IMR-90 (cell line): ENCODE data around the gene SNX3. TPM values are rescaled to one million over a fixed set of nuclear protein-coding genes. Genes with fewer than 3 reads are reported as not detected.

Experiments used
- ATAC-seq: fragments of 200-7000 bp; cut with Tn5 transposase; 2 replicates; pipeline ENCODE4 v1.9.1; 2020; ENCODE audit warnings: low read depth, mild to moderate bottlenecking, moderate library complexity
- BruUV-seq: library from RNA; stranded (reverse); fragments of 400-500 nt; replicated peaks from 2 replicates; lab custom pipeline; 2021; lab: Mats Ljungman, UMichigan
- CTCF ChIA-PET: fragments of 300-600 bp; formaldehyde crosslinking; extraction: SDS; loops from one replicate; lab custom pipeline; 2021; ENCODE audit warnings: antibody characterized with exemption; lab: Yijun Ruan, JAX
- POLR2A ChIA-PET: fragments of 300-600 bp; sonication (Branson Sonifier 250); formaldehyde crosslinking; loops from one replicate; lab custom pipeline; 2022; ENCODE audit warnings: antibody characterized with exemption; ENCODE audit not compliant: unreplicated experiment; lab: Charles Lee
- DNase-seq: peaks from one replicate; pipeline ENCODE4 v3.0.0; 2013
- H2AFZ ChIP-seq: replicated peaks from 2 replicates; pipeline ENCODE3; 2013; ENCODE audit warnings: low read length, mild to moderate bottlenecking; ENCODE audit not compliant: poor library complexity
- H2AK5ac ChIP-seq: 2 replicates; pipeline ENCODE4 v1.6.1; 2013; ENCODE audit warnings: low read depth, low read length, inconsistent platforms
- H2AK9ac ChIP-seq: replicated peaks from 2 replicates; pipeline ENCODE3; 2013; ENCODE audit warnings: mild to moderate bottlenecking, low read depth, low read length, moderate library complexity; ENCODE audit not compliant: poor library complexity
- H2BK120ac ChIP-seq: 2 replicates; pipeline ENCODE4 v1.6.1; 2013; ENCODE audit warnings: low read depth, low read length, inconsistent platforms
- H2BK15ac ChIP-seq: 3 replicates; pipeline ENCODE4 v1.6.1; 2013; ENCODE audit warnings: low read depth, low read length, inconsistent platforms
- H2BK20ac ChIP-seq: 2 replicates; pipeline ENCODE4 v1.6.1; 2013; ENCODE audit warnings: low read depth, mild to moderate bottlenecking, inconsistent platforms, low read length, moderate library complexity
- H2BK5ac ChIP-seq: 2 replicates; pipeline ENCODE4 v1.6.1; 2013; ENCODE audit warnings: mild to moderate bottlenecking, low read depth, low read length, inconsistent platforms; ENCODE audit not compliant: poor library complexity, severe bottlenecking
- H3K14ac ChIP-seq: replicated peaks from 2 replicates; pipeline ENCODE4 v1.6.1; 2013; ENCODE audit warnings: low read depth, low read length, inconsistent platforms
- H3K18ac ChIP-seq: 2 replicates; pipeline ENCODE4 v1.6.1; 2013; ENCODE audit warnings: low read depth, low read length, control low read depth
- H3K23ac ChIP-seq: 2 replicates; pipeline ENCODE4 v1.6.1; 2013; ENCODE audit warnings: low read depth, low read length, inconsistent platforms
- H3K27ac ChIP-seq: 2 replicates; pipeline ENCODE4 v1.5.1; 2013; ENCODE audit warnings: mild to moderate bottlenecking, control low read depth, low read length; ENCODE audit not compliant: insufficient read depth
- H3K27me3 ChIP-seq: 2 replicates; pipeline ENCODE4 v1.6.1; 2013; ENCODE audit warnings: low read length; ENCODE audit not compliant: control insufficient read depth, insufficient read depth
- H3K36me3 ChIP-seq: 2 replicates; pipeline ENCODE4 v1.6.1; 2013; ENCODE audit warnings: low read length, mixed read lengths; ENCODE audit not compliant: control insufficient read depth, insufficient read depth
- H3K4ac ChIP-seq: 2 replicates; pipeline ENCODE4 v1.6.1; 2013; ENCODE audit warnings: low read depth, low read length, inconsistent platforms
- H3K4me1 ChIP-seq: 2 replicates; pipeline ENCODE4 v1.6.1; 2013; ENCODE audit warnings: low read length, mixed read lengths; ENCODE audit not compliant: control insufficient read depth, insufficient read depth
- H3K4me2 ChIP-seq: 2 replicates; pipeline ENCODE4 v1.6.1; 2013; ENCODE audit warnings: low read depth, mild to moderate bottlenecking, control low read depth, low read length, moderate library complexity
- H3K4me3 ChIP-seq: 2 replicates; pipeline ENCODE4 v1.5.1; 2013; ENCODE audit warnings: low read depth, mild to moderate bottlenecking, control low read depth, low read length, moderate library complexity; ENCODE audit not compliant: insufficient read depth
- H3K56ac ChIP-seq: 2 replicates; pipeline ENCODE4 v1.6.1; 2013; ENCODE audit warnings: low read length, inconsistent platforms; ENCODE audit not compliant: insufficient read depth; ENCODE audit errors: extremely low read depth
- H3K79me1 ChIP-seq, 2 experiments: 2 replicates each; pipeline ENCODE4 v1.6.1; 2013; ENCODE audit warnings: low read length in 2 of 2, inconsistent platforms in 1 of 2, low read depth in 1 of 2
- H3K9ac ChIP-seq: 2 replicates; pipeline ENCODE4 v1.6.1; 2013; ENCODE audit warnings: low read depth, low read length, control low read depth
- H3K9me1 ChIP-seq: 2 replicates; pipeline ENCODE4 v1.6.1; 2013; ENCODE audit warnings: low read length, inconsistent platforms; ENCODE audit not compliant: insufficient read depth
- H3K9me3 ChIP-seq: 2 replicates; pipeline ENCODE4 v1.6.1; 2013; ENCODE audit warnings: low read length; ENCODE audit not compliant: control insufficient read depth, insufficient read depth
- H4K20me1 ChIP-seq: 2 replicates; pipeline ENCODE4 v1.6.1; 2013; ENCODE audit warnings: low read length, inconsistent platforms; ENCODE audit not compliant: insufficient read depth
- H4K5ac ChIP-seq: 2 replicates; pipeline ENCODE4 v1.6.1; 2013; ENCODE audit warnings: mild to moderate bottlenecking, low read depth, low read length, control low read depth
- H4K8ac ChIP-seq, 2 experiments: 2 replicates each; pipeline ENCODE4 v1.6.1; 2013; ENCODE audit warnings: low read depth in 2 of 2, low read length in 2 of 2, control low read depth in 1 of 2, inconsistent platforms in 1 of 2
- H4K91ac ChIP-seq: 2 replicates; pipeline ENCODE4 v1.6.1; 2013; ENCODE audit warnings: low read depth, low read length, inconsistent platforms; ENCODE audit not compliant: insufficient read depth
- BHLHE40 ChIP-seq: fragments of 150-350 bp; IDR thresholded peaks from 2 replicates; pipeline ENCODE4 v1.6.1; 2016; ENCODE audit warnings: mild to moderate bottlenecking, low read depth, low read length
- CEBPB ChIP-seq: IDR thresholded peaks from 2 replicates; pipeline ENCODE4 v1.6.1; 2012; ENCODE audit warnings: low read depth, low read length, improper control_type of control experiment
- CHD1 ChIP-seq: IDR thresholded peaks from 2 replicates; pipeline ENCODE4 v1.6.1; 2012; ENCODE audit warnings: low read depth, low read length, improper control_type of control experiment
- CTCF ChIP-seq: conservative IDR thresholded peaks from 2 replicates; pipeline ENCODE4 v1.5.1; 2012; ENCODE audit warnings: mild to moderate bottlenecking, low read depth, low read length, improper control_type of control experiment
- ELK1 ChIP-seq: fragments of 150-350 bp; IDR thresholded peaks from 2 replicates; pipeline ENCODE4 v1.6.1; 2016; ENCODE audit warnings: low read depth, mild to moderate bottlenecking, low read length, moderate library complexity, borderline replicate concordance
- FOS ChIP-seq: fragments of 150-350 bp; IDR thresholded peaks from 2 replicates; pipeline ENCODE4 v1.6.1; 2016; ENCODE audit warnings: low read depth, low read length
- MAFK ChIP-seq: IDR thresholded peaks from 2 replicates; pipeline ENCODE4 v1.6.1; 2012; ENCODE audit warnings: low read depth, low read length, improper control_type of control experiment
- MAZ ChIP-seq: IDR thresholded peaks from 2 replicates; pipeline ENCODE4 v1.6.1; 2012; ENCODE audit warnings: low read depth, mild to moderate bottlenecking, low read length, improper control_type of control experiment, moderate library complexity, borderline replicate concordance
- MXI1 ChIP-seq: IDR thresholded peaks from 2 replicates; pipeline ENCODE4 v1.6.1; 2012; ENCODE audit warnings: low read depth, mild to moderate bottlenecking, low read length, moderate library complexity, borderline replicate concordance
- NFE2L2 ChIP-seq: fragments of 150-350 bp; IDR thresholded peaks from 2 replicates; pipeline ENCODE4 v1.6.1; 2016; ENCODE audit warnings: low read depth, mild to moderate bottlenecking, low read length
- POLR2A ChIP-seq: IDR thresholded peaks from 2 replicates; pipeline ENCODE4 v1.6.1; 2012; ENCODE audit warnings: mild to moderate bottlenecking, low read depth, low read length
- RAD21 ChIP-seq: IDR thresholded peaks from 2 replicates; pipeline ENCODE4 v1.6.1; 2012; ENCODE audit warnings: low read length, improper control_type of control experiment
- RCOR1 ChIP-seq: IDR thresholded peaks from 2 replicates; pipeline ENCODE4 v1.6.1; 2012; ENCODE audit warnings: mild to moderate bottlenecking, low read length, improper control_type of control experiment; ENCODE audit not compliant: insufficient replicate concordance
- RFX5 ChIP-seq: IDR thresholded peaks from 2 replicates; pipeline ENCODE4 v1.8.0; 2012; ENCODE audit warnings: low read depth, mild to moderate bottlenecking, low read length, moderate library complexity
- SMC3 ChIP-seq: fragments of 150-350 bp; IDR thresholded peaks from 2 replicates; pipeline ENCODE4 v1.6.1; 2016; ENCODE audit warnings: low read depth, mild to moderate bottlenecking, antibody characterized with exemption, low read length, moderate library complexity
- WGBS, 2 experiments: methylation state at CpG; one replicate each; pipeline versions ENCODE4 v1.1.5 to v1.1.7; 2013; ENCODE audit warnings: missing lambda C conversion rate in 2 of 2; ENCODE audit not compliant: insufficient read length in 1 of 2; ENCODE audit errors: extremely low coverage in 2 of 2; 5-methylcytosine and 5-hydroxymethylcytosine counted together
- dilution Hi-C: fragments of 300-500 bp; cut with HindIII; formaldehyde crosslinking; loops from one replicate; pipeline ENCODE4 v1.14.3; 2018; ENCODE audit warnings: low sequenced_read_pairs; ENCODE audit not compliant: unreplicated experiment
- in situ Hi-C: fragments of 300-500 bp; cut with MboI; formaldehyde crosslinking; loops from 3 replicates; pipeline ENCODE4 v1.14.3; 2019; ENCODE audit warnings: low sequenced_read_pairs, inconsistent platforms, mixed read lengths
- intact Hi-C: fragments of 100-400 bp; cut with micrococcal nuclease; formaldehyde crosslinking; loops from 2 replicates; pipeline ENCODE4 v1.10.0; 2022
- polyA plus RNA-seq, 3 experiments: library from polyadenylated mRNA; depleted of rRNA; stranded (reverse); fragments of >200 nt; gene quantifications; 2 replicates each; pipeline ENCODE4 v1.2.3, GENCODE V29; 2012; ENCODE audit warnings: low replicate concordance in 1 of 3
- total RNA-seq: library from RNA; depleted of rRNA; stranded (reverse); fragments of >200 nt; gene quantifications from 2 replicates; pipeline ENCODE4 v1.2.3, GENCODE V29; 2012

The SNX3 gene
- total and polyA plus RNA-seq, 2 of the 4 experiments (the other 2 are of a cell fraction) = 105 to 159 TPM

GRCh38 chr6:108235127-108235526, 25.7 kb downstream of the SNX3 start:
- Histone ChIP-seq H2AK5ac (no peak overlapping the region), H3K9ac (no peak overlapping the region), H3K4me1 (no peaks in the 10 kb centered on the region), H4K91ac (no peak overlapping the region), H3K18ac (no peak overlapping the region), H4K5ac (no peak overlapping the region), H4K8ac (no peak overlapping the region), H3K9me3 (no peaks in the 10 kb centered on the region), H2AFZ (no peak overlapping the region), H4K20me1 (peaks cover 7% of the 10 kb centered on the region), H3K4ac (no peak overlapping the region), H3K4me3 (no peak overlapping the region), H2BK15ac (no peak overlapping the region), H3K36me3 (peaks cover 5% of the 10 kb centered on the region), H2BK120ac (no peak overlapping the region), H2AK9ac (no peak overlapping the region), H3K9me1 (0 out of 2 replicates have a peak, but pooled peaks cover 2% of the 10 kb centered on the region), H2BK5ac (no peak overlapping the region), H3K27me3 (no peaks in the 10 kb centered on the region), H3K23ac (no peak overlapping the region), H3K14ac (no peak overlapping the region), H3K27ac (no peak overlapping the region), H3K56ac (no peak overlapping the region), H2BK20ac (no peak overlapping the region), H3K79me1 (peaks cover 2 to 34% of the 10 kb centered on the region in 2 experiments), H3K4me2 (no peak overlapping the region)
- DNase-seq = no peak
- intact Hi-C loops = no loop called here
- ATAC-seq = no peak
- BruUV-seq = no TSS peak
- ChIA-PET CTCF (no interaction called here), POLR2A (no interaction called here)
- TF ChIP-seq RFX5 (no peak), ELK1 (no peak), CEBPB (no peak), CHD1 (no peak), FOS (no peak), RAD21 (no peak), BHLHE40 (no peak), RCOR1 (no peak), MXI1 (no peak), POLR2A (no peak), NFE2L2 (no peak), CTCF (no peak), MAZ (no peak), SMC3 (no peak), MAFK (no peak)
- no CpG with 5 or more reads among the region's 4 CpGs for WGBS, 2 experiments
- in situ Hi-C loops = no loop called here
- dilution Hi-C loops = no loop called here
